ENCODE data around the gene RNF168. TPM values are rescaled to one million over a fixed set of nuclear protein-coding genes. Genes with fewer than 3 reads are reported as not detected.

The RNF168 gene
- polyA plus RNA-seq, 1 donor (not counting 4 experiments of a cell fraction or from before 2014, with no cell fraction given) = 7.2 TPM

- dilution Hi-C loops (cut with MboI; ENCODE audit: extremely low pct_ligation_motif_present, low sequenced_read_pairs) = no loop called here
- Histone ChIP-seq H3K4me1 (ENCODE audit: control insufficient read depth, extremely low read depth, insufficient read depth, low read length) (peaks cover 17% of the 10 kb centered on the region), H2AFZ (ENCODE audit: control insufficient read depth, low read length) (no peak overlapping the region), H3K79me2 (ENCODE audit: control insufficient read depth, insufficient read depth, low read length) (peaks cover 92% of the 10 kb centered on the region), H3K9ac (ENCODE audit: control insufficient read depth, extremely low read depth, insufficient read depth, low read length) (no peak overlapping the region), H3K9me1 (ENCODE audit: control insufficient read depth, extremely low read depth, insufficient read depth, low read length) (no peaks in the 10 kb centered on the region), H4K20me1 (ENCODE audit: control insufficient read depth, extremely low read depth, insufficient read depth, low read length) (no peaks in the 10 kb centered on the region), H3K9me3 (ENCODE audit: control insufficient read depth, low read depth, low read length) (no peaks in the 10 kb centered on the region), H3K27ac (ENCODE audit: control insufficient read depth, insufficient read depth, low read length) (no peak overlapping the region), H3K4me3 (ENCODE audit: control insufficient read depth in 2 of 3, extremely low read depth in 1 of 3, insufficient read depth in 2 of 3, low read depth in 1 of 3, low read length in 3 of 3) (no peak overlapping the region), H3K4me2 (ENCODE audit: control insufficient read depth, extremely low read depth, insufficient read depth, low read depth, low read length) (no peak overlapping the region), H3K36me3 (ENCODE audit: control insufficient read depth in 2 of 2, extremely low read depth in 1 of 2, insufficient read depth in 2 of 2, low read length in 2 of 2) (peaks cover 0 to 3% of the 10 kb centered on the region in 2 experiments), H3K27me3 (ENCODE audit: control insufficient read depth, extremely low read depth, insufficient read depth, low read length) (no peaks in the 10 kb centered on the region)
- no peak for TF ChIP-seq CTCF (optimal IDR thresholded peaks at IDR 0.05 in 1 of 3, IDR thresholded peaks at IDR 0.05 in 1 of 3, conservative IDR thresholded peaks at IDR 0.05 in 1 of 3; ENCODE audit: extremely low read depth in 1 of 3, insufficient read depth in 2 of 3, low read length in 3 of 3)
- no peak for TF ChIP-seq EZH2 (IDR thresholded peaks at IDR 0.05; ENCODE audit: low read length)
- DNase-seq (ENCODE audit: low read depth, low spot score) (no peak), FAIRE-seq (no peak)
Observed at GRCh38 chr3:196498297-196498696, 5.3 kb downstream of the RNF168 start.

- peaks cover 17% of the 10 kb centered on the region for H3K4me1 ChIP-seq (ENCODE audit: control insufficient read depth, extremely low read depth, insufficient read depth, low read length)
- dilution Hi-C loops (cut with MboI; ENCODE audit: extremely low pct_ligation_motif_present, low sequenced_read_pairs) = no loop called here
Observed at GRCh38 chr3:196496183-196496582, 7.4 kb downstream of the RNF168 start.

More at GRCh38 chr3:196496183-196496582, 7.4 kb downstream of the RNF168 start:
- Histone ChIP-seq H3K27ac (ENCODE audit: control insufficient read depth, insufficient read depth, low read length) (no peak overlapping the region), H3K27me3 (ENCODE audit: control insufficient read depth, extremely low read depth, insufficient read depth, low read length) (no peaks in the 10 kb centered on the region), H3K9me1 (ENCODE audit: control insufficient read depth, extremely low read depth, insufficient read depth, low read length) (no peaks in the 10 kb centered on the region), H2AFZ (ENCODE audit: control insufficient read depth, low read length) (no peak overlapping the region), H3K36me3 (ENCODE audit: control insufficient read depth in 2 of 2, extremely low read depth in 1 of 2, insufficient read depth in 2 of 2, low read length in 2 of 2) (peaks cover 0 to 3% of the 10 kb centered on the region in 2 experiments), H3K4me3 (ENCODE audit: control insufficient read depth in 2 of 3, extremely low read depth in 1 of 3, insufficient read depth in 2 of 3, low read depth in 1 of 3, low read length in 3 of 3) (no peak overlapping the region), H3K79me2 (ENCODE audit: control insufficient read depth, insufficient read depth, low read length) (peaks cover 95% of the 10 kb centered on the region), H3K9me3 (ENCODE audit: control insufficient read depth, low read depth, low read length) (no peaks in the 10 kb centered on the region), H3K4me2 (ENCODE audit: control insufficient read depth, extremely low read depth, insufficient read depth, low read depth, low read length) (no peak overlapping the region), H4K20me1 (ENCODE audit: control insufficient read depth, extremely low read depth, insufficient read depth, low read length) (no peaks in the 10 kb centered on the region), H3K9ac (ENCODE audit: control insufficient read depth, extremely low read depth, insufficient read depth, low read length) (no peak overlapping the region)
- FAIRE-seq = no peak
- TF ChIP-seq CTCF (optimal IDR thresholded peaks at IDR 0.05 in 1 of 3, IDR thresholded peaks at IDR 0.05 in 1 of 3, conservative IDR thresholded peaks at IDR 0.05 in 1 of 3; ENCODE audit: extremely low read depth in 1 of 3, insufficient read depth in 2 of 3, low read length in 3 of 3) (no peak), EZH2 (IDR thresholded peaks at IDR 0.05; ENCODE audit: low read length) (no peak)
- no peak for DNase-seq (ENCODE audit: low read depth, low spot score)
